ENCODE data around the gene SEC14L6. TPM values are rescaled to one million over a fixed set of nuclear protein-coding genes. Genes with fewer than 3 reads are reported as not detected.

Gene SEC14L6
- total RNA-seq, 4 donors from 2014 or later, result 0.21 to 3.3 (median 0.94) TPM

DNA sequence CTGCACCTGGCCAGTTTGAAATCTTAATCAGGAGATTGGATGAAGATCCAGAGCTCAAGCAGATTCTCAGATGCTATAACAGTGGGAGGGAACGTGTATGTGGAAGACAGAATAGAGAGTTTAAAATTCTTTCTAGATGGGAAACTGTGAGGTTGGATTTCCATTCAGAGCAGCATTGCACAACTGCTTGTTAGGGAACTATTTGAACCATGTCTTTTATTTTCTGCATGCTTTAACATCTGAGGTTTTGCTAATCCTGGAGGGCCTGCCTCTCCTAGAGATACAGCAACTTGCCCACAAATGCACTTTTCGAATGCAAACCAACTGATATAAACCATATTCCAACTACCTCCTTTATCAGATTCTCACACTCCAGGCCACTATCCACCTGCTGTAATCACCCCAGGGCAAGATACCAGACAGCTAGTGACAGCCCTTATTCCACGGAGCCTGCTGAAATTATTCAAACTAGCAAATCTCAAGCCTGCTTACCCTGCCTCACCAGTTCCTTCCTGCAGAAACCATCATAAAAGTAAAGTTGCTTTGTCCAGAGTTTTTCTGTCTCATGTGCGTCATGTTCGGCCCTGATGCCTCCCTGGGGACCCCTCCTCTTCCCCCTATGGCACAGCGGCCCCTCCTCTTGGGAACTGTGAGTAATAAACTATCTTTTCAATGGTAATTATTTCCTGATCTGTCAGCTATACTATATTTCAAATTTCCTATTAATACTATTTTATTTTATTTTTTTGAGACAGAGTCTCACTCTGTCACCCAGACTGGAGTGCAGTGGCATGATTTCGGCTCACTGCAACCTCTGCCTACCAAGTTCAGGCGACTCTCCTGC is 22.7 kb downstream of the SEC14L6 start:
- TF ChIP-seq POLR2A (IDR thresholded peaks at IDR 0.05) (no peak), EP300 (IDR thresholded peaks at IDR 0.05) (no peak)
- TF ChIP-seq, protein P1, sequence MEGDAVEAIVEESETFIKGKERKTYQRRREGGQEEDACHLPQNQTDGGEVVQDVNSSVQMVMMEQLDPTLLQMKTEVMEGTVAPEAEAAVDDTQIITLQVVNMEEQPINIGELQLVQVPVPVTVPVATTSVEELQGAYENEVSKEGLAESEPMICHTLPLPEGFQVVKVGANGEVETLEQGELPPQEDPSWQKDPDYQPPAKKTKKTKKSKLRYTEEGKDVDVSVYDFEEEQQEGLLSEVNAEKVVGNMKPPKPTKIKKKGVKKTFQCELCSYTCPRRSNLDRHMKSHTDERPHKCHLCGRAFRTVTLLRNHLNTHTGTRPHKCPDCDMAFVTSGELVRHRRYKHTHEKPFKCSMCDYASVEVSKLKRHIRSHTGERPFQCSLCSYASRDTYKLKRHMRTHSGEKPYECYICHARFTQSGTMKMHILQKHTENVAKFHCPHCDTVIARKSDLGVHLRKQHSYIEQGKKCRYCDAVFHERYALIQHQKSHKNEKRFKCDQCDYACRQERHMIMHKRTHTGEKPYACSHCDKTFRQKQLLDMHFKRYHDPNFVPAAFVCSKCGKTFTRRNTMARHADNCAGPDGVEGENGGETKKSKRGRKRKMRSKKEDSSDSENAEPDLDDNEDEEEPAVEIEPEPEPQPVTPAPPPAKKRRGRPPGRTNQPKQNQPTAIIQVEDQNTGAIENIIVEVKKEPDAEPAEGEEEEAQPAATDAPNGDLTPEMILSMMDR (IDR thresholded peaks at IDR 0.05), result no peak
- 76 to 78% methylated on average over 8 of the region's 8 CpGs for WGBS, 2 donors
- H3K27ac ChIP-seq, result no peak overlapping the region
- no peaks in the 10 kb centered on the region for H3K27me3 ChIP-seq
- H3K36me3 ChIP-seq, result no peaks in the 10 kb centered on the region
- DNase-seq (ENCODE audit: low spot score in 2 of 2), result no peak
- H3K4me3 ChIP-seq, result no peak overlapping the region
- H3K9me3 ChIP-seq, result no peaks in the 10 kb centered on the region
- H3K4me1 ChIP-seq, result no peaks in the 10 kb centered on the region

DNA sequence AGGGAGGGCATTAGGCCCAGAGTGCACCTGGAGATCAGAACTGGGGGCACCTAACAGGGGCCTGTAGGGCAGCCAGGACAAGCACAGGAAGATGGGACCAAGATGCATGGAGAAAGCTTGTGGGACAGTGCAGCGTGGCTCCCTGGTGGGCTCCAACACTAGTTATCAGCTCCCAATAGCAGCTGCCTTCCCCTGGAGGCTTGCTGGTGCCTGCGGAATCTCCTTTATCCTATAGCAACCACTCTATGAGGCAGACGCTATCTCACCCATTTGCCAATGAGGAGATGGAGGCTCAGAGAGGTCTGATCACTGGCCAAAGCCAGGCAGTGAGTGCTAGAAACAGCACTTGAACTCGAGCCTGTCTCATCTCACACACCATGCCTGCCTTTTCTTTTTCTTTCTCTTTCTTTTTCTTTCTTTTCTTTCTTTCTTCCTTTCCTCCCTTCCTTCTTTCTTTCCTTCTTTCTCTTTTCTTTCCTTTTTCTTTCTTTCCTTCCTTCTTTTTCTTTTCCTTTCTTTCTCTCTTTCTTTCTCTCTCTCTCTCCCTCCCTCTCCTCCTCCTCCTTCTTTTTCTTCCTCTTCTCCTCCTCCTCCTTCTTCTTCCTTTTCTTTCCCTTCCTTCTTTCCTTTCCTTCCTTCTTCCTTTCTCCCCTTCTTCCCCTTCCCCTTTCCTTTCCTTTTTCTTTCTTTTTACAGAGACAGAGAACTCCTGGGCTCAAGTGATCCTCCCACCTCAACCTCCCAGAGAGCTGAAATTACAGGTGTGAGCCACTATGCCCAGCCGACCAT is 25.0 kb downstream of the SEC14L6 start:
- TF ChIP-seq EP300 (IDR thresholded peaks at IDR 0.05), result no peak
- TF ChIP-seq, protein P1 (IDR thresholded peaks at IDR 0.05), result no peak
- TF ChIP-seq POLR2A (IDR thresholded peaks at IDR 0.05), result no peak
- DNase-seq (ENCODE audit: low spot score in 2 of 2), result no peak
- 72 to 77% methylated on average over 5 of the region's 5 CpGs for WGBS, 2 donors
- no peaks in the 10 kb centered on the region for H3K9me3 ChIP-seq
- no peak overlapping the region for H3K27ac ChIP-seq
- no peaks in the 10 kb centered on the region for H3K27me3 ChIP-seq
- H3K4me3 ChIP-seq, result no peak overlapping the region
- no peaks in the 10 kb centered on the region for H3K36me3 ChIP-seq
- H3K4me1 ChIP-seq, result no peaks in the 10 kb centered on the region

DNA sequence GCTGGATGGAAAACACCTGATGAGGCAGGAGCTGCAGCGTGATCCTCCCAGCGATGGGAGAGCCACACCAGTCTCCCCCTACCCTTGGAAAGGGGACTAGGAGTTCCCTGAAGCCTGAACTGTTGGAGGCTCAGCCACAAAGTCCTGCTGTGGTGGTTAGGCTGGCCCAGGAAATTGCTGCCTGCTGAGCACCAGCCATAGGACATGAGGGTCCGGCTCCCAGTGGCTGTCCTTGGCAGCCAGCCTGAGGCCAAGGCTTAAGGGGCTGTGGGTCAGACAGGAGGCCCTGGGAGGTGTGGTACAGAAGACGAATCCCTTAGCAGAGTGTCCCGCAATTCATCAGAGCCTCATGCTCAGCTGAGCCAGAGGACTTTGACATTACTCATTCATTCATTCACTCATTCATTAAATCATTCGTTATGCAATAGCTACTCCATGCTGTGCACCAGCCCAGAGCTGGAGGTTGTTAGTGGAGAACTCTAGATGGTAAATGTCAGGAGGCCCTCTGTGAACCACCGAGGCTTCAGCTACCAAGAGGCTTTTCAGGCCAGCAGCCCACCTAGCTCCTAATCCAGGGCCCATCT is 26.6 kb downstream of the SEC14L6 start:
- no peaks in the 10 kb centered on the region for H3K36me3 ChIP-seq
- no peak for TF ChIP-seq POLR2A (IDR thresholded peaks at IDR 0.05)
- TF ChIP-seq EP300 (IDR thresholded peaks at IDR 0.05), result no peak
- TF ChIP-seq, protein P1 (IDR thresholded peaks at IDR 0.05), result no peak
- no peak for DNase-seq (ENCODE audit: low spot score in 2 of 2)
- no peaks in the 10 kb centered on the region for H3K27me3 ChIP-seq
- H3K27ac ChIP-seq, result no peak overlapping the region
- WGBS, 2 donors, result 62 to 82% methylated on average over 7 of the region's 7 CpGs
- no peaks in the 10 kb centered on the region for H3K4me1 ChIP-seq
- H3K9me3 ChIP-seq, result no peaks in the 10 kb centered on the region
- no peak overlapping the region for H3K4me3 ChIP-seq

DNA sequence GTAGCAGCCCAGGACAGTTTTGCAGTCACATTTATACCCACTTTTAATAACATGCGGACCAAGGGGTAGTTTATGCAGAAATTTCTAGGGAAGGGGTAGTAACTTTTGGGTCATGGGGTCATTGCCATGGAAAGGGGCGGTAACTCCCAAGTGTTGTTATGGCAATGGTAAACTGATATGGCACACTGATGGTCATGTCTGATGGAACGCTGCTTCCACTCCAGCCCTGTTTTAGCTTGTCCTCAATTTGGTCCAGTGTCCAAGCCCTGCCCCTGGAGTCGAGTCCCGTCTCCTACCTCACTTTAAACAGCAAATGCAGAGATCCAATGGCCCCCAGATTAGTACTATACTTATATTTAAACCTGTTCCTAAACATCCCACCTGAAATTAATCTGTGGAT is 29.8 kb downstream of the SEC14L6 start:
- no peak overlapping the region for H3K27ac ChIP-seq
- no peak for TF ChIP-seq POLR2A (IDR thresholded peaks at IDR 0.05)
- TF ChIP-seq EP300 (IDR thresholded peaks at IDR 0.05), result no peak
- TF ChIP-seq, protein P1 (IDR thresholded peaks at IDR 0.05), result no peak
- H3K27me3 ChIP-seq, result no peaks in the 10 kb centered on the region
- no peaks in the 10 kb centered on the region for H3K4me1 ChIP-seq
- no peaks in the 10 kb centered on the region for H3K9me3 ChIP-seq
- H3K4me3 ChIP-seq, result no peak overlapping the region
- H3K36me3 ChIP-seq, result no peaks in the 10 kb centered on the region
- WGBS, 2 donors, result 87 to 88% methylated on average over 5 of the region's 5 CpGs
- no peak for DNase-seq (ENCODE audit: low spot score in 2 of 2)
